GM11168 (cell line): ENCODE measurements around the gene NRDC.

Source experiments
- in situ Hi-C: fragments of 300-500 bp; cut with MboI; formaldehyde crosslinking; loops from one replicate; pipeline ENCODE4 v1.12.0; 2022; ENCODE audit warnings: low sequenced_read_pairs; ENCODE audit not compliant: unreplicated experiment

Gene NRDC

DNA sequence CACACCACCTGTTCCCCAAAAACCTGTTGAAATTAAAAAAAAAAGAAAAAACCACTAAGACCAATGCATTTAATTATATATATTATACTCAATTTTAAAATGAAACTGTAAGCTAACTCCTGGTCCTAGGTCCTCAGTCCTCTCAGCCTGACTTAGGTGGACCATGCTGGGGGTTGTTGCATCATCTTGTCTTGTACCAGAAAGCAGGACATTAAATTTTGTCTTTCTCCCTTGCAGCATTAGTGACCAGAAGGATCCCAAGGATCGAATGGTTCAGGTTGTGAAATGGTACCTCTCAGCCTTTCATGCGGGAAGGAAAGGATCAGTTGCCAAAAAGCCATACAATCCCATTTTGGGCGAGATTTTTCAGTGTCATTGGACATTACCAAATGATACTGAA is 97.6 kb downstream of the NRDC start:
- in situ Hi-C loops, result no loop called here

DNA sequence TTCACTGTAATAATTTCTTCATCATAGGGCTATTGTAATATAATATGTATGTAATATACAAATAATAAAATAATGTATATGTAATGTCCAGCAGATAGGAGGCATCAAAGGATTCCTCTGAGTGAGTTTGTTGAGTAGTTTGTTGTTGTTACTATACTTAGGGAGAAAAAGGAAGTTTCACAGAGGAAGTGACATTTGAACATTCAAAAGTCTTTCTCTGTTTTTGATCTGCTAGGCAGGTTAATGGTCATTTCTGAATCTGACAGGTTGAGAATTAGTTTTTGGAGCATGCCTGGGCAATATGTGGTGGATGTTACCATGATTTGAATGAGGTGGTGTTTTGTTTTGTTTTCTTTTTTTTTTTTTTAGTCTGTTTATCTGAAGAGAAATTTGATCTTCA is 102.1 kb downstream of the NRDC start:
- in situ Hi-C loops, result no loop called here

DNA sequence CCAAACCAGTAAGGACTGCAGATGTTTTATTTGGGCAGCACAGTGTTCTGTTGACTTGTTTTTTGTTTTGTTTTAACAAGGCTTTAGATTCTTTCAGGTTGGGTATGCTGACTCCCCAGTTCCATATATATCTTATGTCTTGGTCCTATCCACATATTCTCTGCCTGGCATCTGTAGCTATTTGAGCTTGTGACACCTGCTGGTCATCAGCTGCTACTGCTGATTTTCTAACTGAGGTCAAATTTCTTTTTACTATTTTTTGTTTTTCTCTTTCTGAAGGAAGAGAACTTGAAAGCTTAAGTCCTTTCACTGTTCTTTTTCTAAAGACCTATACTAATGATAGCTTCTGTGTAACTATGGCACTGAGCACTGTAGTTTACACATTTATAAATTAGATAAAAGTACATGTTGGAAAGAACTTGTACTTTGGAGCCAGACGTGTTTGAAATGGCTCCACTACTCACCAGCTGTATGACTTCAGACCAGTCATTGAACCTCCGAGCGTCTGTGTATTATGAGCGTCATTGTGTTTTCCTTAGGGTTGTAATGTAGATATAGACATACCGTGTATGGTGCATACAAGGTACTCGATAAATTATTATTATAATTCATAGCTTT is 109.4 kb downstream of the NRDC start:
- in situ Hi-C loops, result no loop called here

DNA sequence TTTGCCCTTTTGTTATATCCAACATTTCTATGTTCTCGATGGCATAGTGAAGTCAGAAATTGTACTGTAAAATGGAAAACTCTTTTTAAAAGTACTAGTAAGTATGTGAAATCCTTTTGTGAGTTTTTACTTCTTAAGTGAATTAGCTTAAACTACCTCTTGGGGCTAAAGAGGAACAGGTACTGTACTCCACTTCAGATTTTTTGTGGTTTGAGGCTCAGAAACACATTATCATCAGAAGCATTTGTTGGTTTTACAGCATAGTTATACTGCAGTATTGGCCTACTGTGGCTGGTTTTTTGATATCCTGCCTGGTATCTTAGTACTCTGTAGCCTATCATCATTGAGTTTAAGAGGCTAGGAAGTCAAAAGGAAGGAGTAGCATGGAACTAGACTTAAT is 117.2 kb downstream of the NRDC start:
- in situ Hi-C loops, result no loop called here

DNA sequence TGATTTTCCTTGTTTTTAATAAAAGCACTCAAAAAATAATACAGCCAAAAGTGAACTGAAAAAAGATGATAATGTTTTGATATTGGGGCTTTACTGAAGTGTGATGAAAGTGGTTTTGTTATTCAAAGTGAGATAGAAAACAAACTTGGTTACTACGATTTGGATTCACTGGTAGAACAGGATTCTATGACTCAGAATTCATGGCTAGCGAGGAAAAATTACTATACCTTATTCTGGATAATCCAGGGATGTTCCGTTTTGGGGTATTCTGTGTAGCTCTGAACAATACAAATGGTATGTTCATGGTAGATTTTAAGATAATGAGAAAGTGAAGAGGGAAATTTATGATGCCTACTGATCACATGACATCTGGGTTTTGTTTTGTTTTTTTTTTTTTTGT is 117.7 kb downstream of the NRDC start:
- in situ Hi-C loops, result no loop called here

DNA sequence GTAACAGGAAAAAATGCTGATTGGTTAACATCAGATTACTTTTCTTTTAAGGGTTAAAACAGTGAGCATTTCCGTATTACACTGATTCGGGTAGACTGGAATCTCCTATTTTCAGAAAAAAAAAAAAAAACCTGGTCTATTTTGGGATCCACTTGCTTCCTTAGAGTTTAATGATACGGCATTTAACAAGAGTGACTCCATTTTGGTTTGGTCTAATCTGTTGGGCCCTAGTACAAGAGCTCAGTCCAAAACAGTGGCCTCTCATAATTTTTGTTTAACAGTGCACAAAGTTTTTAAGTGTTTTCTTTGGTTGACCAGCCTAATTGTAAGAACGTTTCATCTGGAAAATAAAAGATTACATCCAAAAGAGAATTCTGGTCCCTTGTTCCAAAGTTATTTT is 120.2 kb downstream of the NRDC start:
- in situ Hi-C loops, result no loop called here

DNA sequence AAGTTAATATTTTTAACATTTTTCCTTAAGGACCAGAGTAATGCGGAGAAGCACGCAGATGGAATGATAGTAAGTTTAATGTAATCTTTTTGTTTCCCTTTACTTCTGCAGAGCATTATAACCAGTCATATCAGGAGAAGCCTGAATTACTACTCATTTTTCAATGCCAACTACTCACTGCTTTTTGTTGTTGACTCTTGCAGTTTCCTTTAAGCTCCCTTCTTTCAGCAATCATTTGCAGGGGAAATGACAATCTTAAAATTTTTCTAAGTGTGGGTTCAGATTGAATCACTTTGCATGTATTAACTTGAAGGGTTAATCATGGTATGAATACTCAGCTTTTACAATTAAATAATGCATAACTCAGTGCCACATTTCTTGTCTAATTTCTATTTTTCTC is 122.2 kb downstream of the NRDC start:
- in situ Hi-C loops, result no loop called here

DNA sequence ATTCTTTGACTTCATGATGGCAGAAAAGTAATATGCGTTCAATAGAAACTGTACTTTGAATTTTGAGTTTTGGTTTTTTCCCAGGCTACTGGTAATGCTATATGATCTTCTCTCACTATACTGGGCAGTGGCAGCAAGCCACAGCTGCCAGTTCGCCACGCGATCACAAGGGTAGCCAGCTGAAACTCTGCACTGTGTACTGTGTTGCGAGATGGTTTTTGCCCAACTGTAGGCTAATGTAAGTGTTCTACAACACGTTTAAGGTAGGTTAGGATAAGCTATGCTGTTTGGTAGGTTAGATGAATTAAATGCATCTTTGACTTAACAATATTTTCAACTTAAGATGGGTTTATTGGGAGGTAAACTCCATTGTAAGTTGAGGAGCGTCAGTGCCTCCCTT is 123.1 kb downstream of the NRDC start:
- in situ Hi-C loops, result no loop called here

DNA sequence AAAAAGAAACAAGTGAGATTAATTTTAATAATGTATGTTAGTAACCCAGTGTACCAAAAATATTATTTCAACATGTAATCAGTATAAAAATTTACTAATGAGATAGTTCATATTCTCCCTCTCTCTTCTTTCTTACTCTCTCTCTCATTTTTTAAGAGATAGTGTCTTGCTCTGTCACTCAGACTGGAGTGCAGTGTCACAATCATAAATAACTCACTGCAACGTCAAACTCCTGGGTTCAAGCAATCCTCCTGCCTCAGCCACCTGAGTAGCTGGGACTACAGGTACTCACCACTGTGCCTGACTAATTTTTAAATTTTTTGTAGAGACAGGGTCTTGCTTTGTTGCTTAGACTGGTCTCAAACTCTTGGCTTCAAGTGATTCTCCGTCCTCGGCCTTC is 123.9 kb downstream of the NRDC start:
- in situ Hi-C loops, result no loop called here

DNA sequence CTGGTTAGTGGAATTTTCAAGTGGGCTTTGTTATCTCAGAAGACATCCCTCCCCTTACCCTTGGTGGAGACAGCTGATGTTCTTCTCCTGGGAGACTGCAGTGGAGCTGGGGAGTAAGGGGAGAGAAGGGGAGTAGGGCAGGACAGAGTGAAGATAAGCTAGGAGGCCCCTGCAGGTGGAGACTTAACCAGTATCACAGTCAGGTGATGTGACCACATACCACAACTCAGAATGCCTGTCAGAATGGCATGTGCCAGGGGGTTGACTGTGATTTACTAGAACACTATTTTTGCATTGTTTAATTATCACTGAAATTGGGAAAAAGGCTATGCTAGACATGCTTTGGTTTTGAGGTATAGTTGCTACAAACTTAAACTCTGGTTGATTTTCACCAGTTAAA is 124.6 kb downstream of the NRDC start:
- in situ Hi-C loops, result no loop called here

DNA sequence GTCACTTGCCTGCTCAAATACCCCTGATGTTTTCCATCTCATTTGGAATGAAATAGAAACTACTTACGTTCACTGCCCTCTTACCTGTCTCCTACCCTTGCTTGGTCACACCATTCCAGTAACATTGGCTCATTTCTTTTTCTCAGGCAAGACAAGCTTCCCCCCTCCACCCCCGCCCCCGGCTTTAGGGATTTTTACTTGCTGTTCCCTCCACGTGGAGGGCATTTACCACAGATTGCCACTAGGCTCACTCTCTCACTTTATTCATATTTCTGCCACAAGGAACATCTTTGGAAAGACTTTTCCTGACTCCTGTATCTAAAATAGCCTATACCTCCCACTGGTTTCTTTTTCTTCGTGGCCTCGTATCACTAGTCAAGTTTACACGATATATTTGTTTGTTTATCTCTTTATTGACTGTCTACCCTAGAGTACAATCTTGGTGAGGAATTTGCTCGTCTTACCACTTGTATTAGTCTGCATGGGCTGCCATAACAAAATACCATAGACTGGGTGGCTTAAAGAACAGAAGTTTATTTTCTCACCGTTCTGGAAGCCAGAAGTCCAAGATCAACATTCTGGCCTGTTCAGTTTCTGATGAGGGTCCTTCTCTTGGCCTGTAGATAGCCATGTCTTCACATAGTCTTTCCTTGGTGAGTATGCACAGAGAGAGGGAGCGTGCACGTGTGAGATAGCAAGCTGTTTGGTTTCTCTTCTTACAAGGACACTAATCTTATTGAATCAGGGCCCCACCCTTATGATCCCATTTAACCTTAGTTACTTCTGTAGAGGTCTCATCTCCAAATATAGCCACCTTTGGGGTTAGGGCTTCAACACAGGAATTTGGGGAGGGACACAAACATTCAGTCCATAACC is 126.2 kb downstream of the NRDC start:
- in situ Hi-C loops, result no loop called here

DNA sequence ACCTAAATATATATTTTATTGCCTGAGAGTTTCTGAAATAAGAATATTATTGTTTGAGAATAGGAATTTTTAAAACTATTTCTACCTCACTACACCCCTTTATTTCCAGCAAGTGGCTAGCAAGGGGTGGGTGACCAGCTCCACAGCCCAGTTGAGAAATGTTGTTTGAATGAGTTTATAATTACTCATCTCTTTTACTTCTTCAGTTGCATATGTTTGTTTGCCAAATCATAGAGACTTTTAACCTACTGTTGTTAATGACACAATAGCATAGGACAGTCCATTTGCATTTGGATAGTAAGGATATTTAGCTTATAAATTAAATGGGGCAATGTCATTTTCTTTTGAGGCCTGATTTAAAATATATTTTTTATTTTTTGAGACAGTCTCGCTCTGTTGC is 127.8 kb downstream of the NRDC start:
- in situ Hi-C loops, result no loop called here

DNA sequence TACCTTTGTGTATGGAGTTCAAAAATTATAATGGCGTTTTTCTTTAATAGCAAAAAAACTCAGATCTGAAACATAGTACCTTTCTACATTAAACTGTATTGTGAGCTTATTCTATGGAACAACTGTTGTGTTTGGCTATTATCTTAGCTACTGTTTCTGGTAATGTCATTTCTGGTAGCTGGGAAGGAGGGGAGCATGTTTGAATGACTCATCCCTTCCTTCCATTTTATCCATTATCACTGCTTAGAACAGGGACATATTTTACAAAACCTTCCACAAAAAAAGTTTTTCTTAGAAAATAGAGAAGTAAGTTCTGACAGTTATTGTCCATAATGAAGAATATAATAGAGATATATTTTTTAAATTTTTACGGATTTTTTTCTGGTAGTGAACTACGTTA is 128.3 kb downstream of the NRDC start:
- in situ Hi-C loops, result no loop called here

DNA sequence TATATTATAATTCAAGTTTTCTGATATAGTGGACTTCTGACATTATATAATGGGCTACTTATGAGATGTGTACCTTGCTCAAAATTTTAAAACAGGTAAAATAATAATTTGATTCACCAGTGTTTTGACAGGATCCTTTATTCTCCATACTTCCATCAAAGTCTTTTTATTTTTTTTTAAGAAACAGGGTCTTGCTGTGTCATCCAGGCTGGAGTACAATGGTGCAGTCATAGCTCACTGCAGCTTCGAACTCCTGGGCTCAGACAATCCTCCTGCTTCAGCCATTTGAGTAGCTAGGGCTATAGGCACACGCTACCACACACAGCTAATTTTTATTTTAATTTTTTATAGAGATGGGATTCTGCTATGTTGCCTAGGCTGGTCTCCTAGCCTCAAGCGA is 129.4 kb downstream of the NRDC start:
- in situ Hi-C loops, result no loop called here

DNA sequence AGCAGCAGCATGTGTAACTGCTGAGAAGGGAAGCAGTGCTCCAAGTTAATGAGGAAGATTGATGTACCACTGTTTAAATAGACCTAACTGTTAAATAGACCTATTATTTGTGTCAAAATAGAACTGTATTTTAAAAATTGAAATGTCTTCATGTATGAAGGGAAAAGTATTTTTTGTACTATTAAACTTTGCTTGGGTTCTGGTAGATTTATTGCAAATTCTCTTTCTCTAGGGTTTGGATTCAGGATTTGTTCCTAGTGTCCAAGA is 133.3 kb downstream of the NRDC start:
- in situ Hi-C loops, result no loop called here

DNA sequence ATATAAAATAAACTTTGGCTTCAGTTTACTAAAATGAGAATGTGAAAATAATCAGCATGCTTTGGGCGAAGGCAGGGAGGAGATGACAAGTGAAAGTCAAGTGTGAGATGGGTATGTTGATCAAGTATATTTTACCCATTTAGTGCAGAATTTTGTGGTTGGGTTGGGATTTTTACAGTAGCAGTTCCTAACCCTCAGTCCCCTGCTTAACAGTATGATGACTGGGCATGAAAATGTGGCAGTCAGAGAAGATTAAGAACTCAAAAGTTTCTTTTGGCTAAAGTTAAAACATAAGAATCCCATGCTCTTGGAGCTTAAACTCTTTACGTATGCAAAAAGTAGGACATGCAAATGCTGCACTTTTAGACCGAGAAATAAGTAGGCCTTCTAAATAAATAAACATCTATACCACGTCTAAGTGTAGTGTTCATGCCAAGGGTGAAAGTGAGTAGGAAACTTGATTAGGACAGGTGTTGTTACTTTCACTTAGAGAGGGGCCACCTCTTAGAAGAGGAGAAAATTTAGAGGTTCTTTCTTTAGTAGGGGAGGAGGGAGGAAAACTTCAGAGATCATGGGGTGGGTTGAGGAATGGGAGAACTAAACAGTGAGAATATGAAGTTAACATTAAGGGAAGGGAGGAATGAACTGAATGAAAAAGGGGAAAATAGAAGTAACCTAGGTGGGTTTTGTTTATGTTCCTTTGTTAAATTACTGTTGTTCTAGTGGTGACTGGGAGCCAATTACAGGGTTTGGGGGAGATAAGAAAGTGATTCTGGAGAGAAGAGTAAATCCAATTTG is 133.8 kb downstream of the NRDC start:
- in situ Hi-C loops, result no loop called here

DNA sequence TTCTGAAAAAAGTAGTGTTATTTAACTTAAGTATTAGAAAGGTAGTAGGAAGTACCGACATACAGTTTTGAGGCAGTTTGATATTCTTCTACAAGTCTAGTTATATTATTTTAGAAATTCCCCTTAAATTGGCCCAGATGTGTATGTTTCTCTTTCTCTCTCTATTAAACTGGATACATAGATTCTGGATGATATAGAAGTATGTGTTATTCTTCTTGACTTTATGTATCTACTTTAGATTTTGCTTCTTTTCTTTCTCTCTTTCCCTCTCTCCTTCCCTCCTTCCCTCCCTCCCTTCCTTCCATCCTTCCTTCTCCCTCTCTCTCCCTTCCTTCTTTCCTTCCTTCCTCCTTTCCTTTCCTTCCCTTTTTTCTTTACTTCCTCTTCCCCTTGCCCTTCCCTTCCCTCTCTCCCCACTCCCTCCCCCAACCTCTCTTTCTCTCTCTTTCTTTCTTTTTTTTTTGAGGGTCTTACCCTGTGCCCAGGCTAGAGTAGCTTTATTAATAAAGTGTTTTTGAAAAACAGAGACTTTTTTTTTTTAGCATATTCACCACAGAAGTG is 137.3 kb downstream of the NRDC start:
- in situ Hi-C loops, result no loop called here

DNA sequence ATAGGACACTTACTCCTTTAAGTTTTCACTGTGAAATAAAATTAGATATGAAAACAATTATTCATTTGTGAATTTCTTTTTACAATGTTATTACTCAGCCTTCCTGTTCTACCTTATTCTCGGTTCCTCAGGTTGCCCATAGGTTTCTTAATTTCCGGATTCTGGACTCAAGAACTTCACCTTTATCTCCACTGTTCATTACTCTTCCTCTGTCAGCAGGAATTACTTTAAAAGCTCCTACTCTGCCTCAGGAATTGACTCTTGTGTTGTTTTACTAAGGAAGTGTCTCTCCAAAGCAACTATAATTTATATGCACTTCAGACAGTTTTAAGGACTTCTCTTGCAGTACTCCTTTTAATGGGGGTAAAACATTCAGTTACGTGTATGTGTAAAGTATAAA is 137.9 kb downstream of the NRDC start:
- in situ Hi-C loops, result no loop called here
